ENCODE measurements around the gene JAKMIP3.

DNA sequence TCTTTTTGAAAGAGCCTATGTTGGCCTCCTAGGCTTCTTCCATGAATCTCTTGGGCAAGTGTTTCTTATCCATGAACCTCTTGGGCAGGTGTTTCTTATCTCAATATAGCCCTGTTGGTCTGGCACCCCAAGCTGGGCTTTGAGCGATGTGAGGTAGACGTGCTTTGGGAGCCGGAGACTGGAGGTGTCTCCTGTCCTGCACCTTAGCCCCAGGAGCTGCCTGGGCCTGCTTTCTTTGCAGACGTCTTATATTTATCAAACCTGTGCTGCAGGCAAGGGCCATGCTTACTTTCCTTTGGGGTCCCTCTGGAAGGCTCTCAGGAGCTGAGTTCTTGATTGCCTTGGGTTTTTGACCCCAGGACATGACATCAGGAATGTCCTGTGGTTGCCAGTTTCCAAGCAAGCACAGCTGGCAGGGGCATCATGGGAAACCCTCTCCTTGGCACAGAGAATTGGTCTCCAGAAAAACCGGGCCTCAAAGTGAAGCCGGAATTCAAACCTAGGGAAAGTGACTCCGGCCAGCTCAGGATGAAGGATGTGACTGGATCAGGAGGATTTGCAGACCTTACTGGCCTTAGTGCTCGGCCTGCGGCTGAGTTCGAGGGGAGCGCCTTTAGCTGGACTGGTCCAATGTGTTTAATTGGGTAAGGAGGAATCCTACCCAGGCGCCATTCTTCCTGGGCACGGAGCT, 2.8 kb downstream of the JAKMIP3 start:
- TF ChIP-seq, protein P1, sequence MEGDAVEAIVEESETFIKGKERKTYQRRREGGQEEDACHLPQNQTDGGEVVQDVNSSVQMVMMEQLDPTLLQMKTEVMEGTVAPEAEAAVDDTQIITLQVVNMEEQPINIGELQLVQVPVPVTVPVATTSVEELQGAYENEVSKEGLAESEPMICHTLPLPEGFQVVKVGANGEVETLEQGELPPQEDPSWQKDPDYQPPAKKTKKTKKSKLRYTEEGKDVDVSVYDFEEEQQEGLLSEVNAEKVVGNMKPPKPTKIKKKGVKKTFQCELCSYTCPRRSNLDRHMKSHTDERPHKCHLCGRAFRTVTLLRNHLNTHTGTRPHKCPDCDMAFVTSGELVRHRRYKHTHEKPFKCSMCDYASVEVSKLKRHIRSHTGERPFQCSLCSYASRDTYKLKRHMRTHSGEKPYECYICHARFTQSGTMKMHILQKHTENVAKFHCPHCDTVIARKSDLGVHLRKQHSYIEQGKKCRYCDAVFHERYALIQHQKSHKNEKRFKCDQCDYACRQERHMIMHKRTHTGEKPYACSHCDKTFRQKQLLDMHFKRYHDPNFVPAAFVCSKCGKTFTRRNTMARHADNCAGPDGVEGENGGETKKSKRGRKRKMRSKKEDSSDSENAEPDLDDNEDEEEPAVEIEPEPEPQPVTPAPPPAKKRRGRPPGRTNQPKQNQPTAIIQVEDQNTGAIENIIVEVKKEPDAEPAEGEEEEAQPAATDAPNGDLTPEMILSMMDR (IDR thresholded peaks at IDR 0.05) = no peak
- no peak for TF ChIP-seq POLR2A (IDR thresholded peaks at IDR 0.05)

Data from esophagus squamous epithelium (tissue), 4 donors.